Astrocyte (in vitro differentiated cells and primary cell): ENCODE results near the gene DAZAP1. TPM values are rescaled to one million over a fixed set of nuclear protein-coding genes. Genes with fewer than 3 reads are reported as not detected.

Experiments used
- DNase-seq: peaks from one replicate; pipeline ENCODE4 v3.0.0-alpha.2; 2010; ENCODE audit warnings: low read depth
- FAIRE-seq: peaks from 2 replicates; lab custom pipeline; 2011; peaks lifted over from hg19 to GRCh38; lab: Jason Lieb, UNC
- H2AFZ ChIP-seq: 2 replicates; pipeline ENCODE4 v1.6.0; 2012; ENCODE audit warnings: low read depth, low read length, inconsistent platforms
- H3K27ac ChIP-seq: 2 replicates; pipeline ENCODE4 v1.5.1; 2011; ENCODE audit warnings: low read depth, low read length, inconsistent platforms
- H3K27me3 ChIP-seq: 2 replicates; pipeline ENCODE4 v1.6.0; 2011; ENCODE audit warnings: low read length, inconsistent platforms; ENCODE audit not compliant: insufficient read depth
- H3K36me3 ChIP-seq: 2 replicates; pipeline ENCODE4 v1.5.1; 2011; ENCODE audit warnings: low read length, inconsistent platforms; ENCODE audit not compliant: insufficient read depth
- H3K4me1 ChIP-seq: 2 replicates; pipeline ENCODE4 v1.5.1; 2011; ENCODE audit warnings: low read length, inconsistent platforms; ENCODE audit not compliant: insufficient read depth
- H3K4me2 ChIP-seq: 2 replicates; pipeline ENCODE4 v1.6.0; 2012; ENCODE audit warnings: low read length, inconsistent platforms
- H3K4me3 ChIP-seq: 2 replicates; pipeline ENCODE4 v1.5.1; 2011; ENCODE audit warnings: low read depth, mild to moderate bottlenecking, low read length, inconsistent platforms; ENCODE audit not compliant: insufficient read depth
- H3K79me2 ChIP-seq: 2 replicates; pipeline ENCODE4 v1.6.0; 2012; ENCODE audit warnings: mild to moderate bottlenecking, low read length, inconsistent platforms; ENCODE audit not compliant: insufficient read depth
- H3K9ac ChIP-seq: 2 replicates; pipeline ENCODE4 v1.6.0; 2012; ENCODE audit warnings: mild to moderate bottlenecking, low read length, inconsistent platforms
- H3K9me3 ChIP-seq: 2 replicates; pipeline ENCODE4 v1.5.1; 2012; ENCODE audit warnings: low read depth, mild to moderate bottlenecking, low read length, inconsistent platforms; ENCODE audit not compliant: insufficient read depth
- H4K20me1 ChIP-seq: 2 replicates; pipeline ENCODE4 v1.6.0; 2012; ENCODE audit warnings: low read length, inconsistent platforms; ENCODE audit not compliant: insufficient read depth
- H3K27ac Mint-ChIP-seq: one replicate; pipeline ENCODE4 v1.8.0; 2021; ENCODE audit warnings: mild to moderate bottlenecking, mixed read lengths; ENCODE audit not compliant: unreplicated experiment
- H3K27me3 Mint-ChIP-seq: one replicate; pipeline ENCODE4 v1.8.0; 2021; ENCODE audit warnings: low read depth, mixed read lengths; ENCODE audit not compliant: unreplicated experiment
- H3K36me3 Mint-ChIP-seq: one replicate; pipeline ENCODE4 v1.8.0; 2021; ENCODE audit warnings: low read depth, mixed read lengths; ENCODE audit not compliant: unreplicated experiment
- H3K4me1 Mint-ChIP-seq: one replicate; pipeline ENCODE4 v1.8.0; 2021; ENCODE audit warnings: low read depth, mixed read lengths; ENCODE audit not compliant: unreplicated experiment
- H3K4me3 Mint-ChIP-seq: one replicate; pipeline ENCODE4 v1.8.0; 2021; ENCODE audit warnings: mild to moderate bottlenecking, moderate library complexity, mixed read lengths; ENCODE audit not compliant: unreplicated experiment
- H3K9me3 Mint-ChIP-seq: one replicate; pipeline ENCODE4 v1.8.0; 2021; ENCODE audit warnings: mild to moderate bottlenecking, mixed read lengths; ENCODE audit not compliant: unreplicated experiment
- EZH2 ChIP-seq: IDR thresholded peaks from 2 replicates; pipeline ENCODE4 v1.6.1; 2012; ENCODE audit warnings: mild to moderate bottlenecking, low read length, inconsistent platforms; ENCODE audit not compliant: insufficient read depth
- total RNA-seq: library from RNA; stranded (reverse); gene quantifications from 2 replicates; pipeline ENCODE4 v1.2.1, GENCODE V29; 2021
- TF ChIP-seq, protein P1 (sequence below): IDR thresholded peaks from 2 replicates; pipeline ENCODE4 v1.5.1; 2011; ENCODE audit warnings: low read depth, mild to moderate bottlenecking, inconsistent platforms, low read length, moderate library complexity; ENCODE audit not compliant: insufficient read depth

Gene DAZAP1
- total RNA-seq, 1 donor from 2014 or later, result 108 TPM

GRCh38 chr19:1406774-1407527 lies 435 bp upstream of the DAZAP1 start:
- H3K4me1 Mint-ChIP-seq, result peaks cover 28% of the 10 kb centered on the region
- DNase-seq, result peak; percentile 90
- Histone ChIP-seq H3K4me1 (peaks cover 34% of the 10 kb centered on the region), H3K36me3 (no peaks in the 10 kb centered on the region), H2AFZ (peak overlapping the region; percentile 80), H3K9ac (peak overlapping the region; percentile 69), H3K4me2 (peak overlapping the region; percentile 86), H4K20me1 (peaks cover 35% of the 10 kb centered on the region), H3K27ac (peak overlapping the region; percentile 64), H3K79me2 (peaks cover 44% of the 10 kb centered on the region), H3K27me3 (no peaks in the 10 kb centered on the region), H3K9me3 (no peaks in the 10 kb centered on the region), H3K4me3 (peak overlapping the region; percentile 63)
- TF ChIP-seq, protein P1, sequence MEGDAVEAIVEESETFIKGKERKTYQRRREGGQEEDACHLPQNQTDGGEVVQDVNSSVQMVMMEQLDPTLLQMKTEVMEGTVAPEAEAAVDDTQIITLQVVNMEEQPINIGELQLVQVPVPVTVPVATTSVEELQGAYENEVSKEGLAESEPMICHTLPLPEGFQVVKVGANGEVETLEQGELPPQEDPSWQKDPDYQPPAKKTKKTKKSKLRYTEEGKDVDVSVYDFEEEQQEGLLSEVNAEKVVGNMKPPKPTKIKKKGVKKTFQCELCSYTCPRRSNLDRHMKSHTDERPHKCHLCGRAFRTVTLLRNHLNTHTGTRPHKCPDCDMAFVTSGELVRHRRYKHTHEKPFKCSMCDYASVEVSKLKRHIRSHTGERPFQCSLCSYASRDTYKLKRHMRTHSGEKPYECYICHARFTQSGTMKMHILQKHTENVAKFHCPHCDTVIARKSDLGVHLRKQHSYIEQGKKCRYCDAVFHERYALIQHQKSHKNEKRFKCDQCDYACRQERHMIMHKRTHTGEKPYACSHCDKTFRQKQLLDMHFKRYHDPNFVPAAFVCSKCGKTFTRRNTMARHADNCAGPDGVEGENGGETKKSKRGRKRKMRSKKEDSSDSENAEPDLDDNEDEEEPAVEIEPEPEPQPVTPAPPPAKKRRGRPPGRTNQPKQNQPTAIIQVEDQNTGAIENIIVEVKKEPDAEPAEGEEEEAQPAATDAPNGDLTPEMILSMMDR, result peak; percentile 39
- no peak for TF ChIP-seq EZH2
- peak overlapping the region; percentile 80 for H3K4me3 Mint-ChIP-seq
- FAIRE-seq, result no peak
- H3K36me3 Mint-ChIP-seq, result peaks cover 3% of the 10 kb centered on the region
- no peaks in the 10 kb centered on the region for H3K27me3 Mint-ChIP-seq
- H3K27ac Mint-ChIP-seq, result peak overlapping the region; percentile 84
- no peaks in the 10 kb centered on the region for H3K9me3 Mint-ChIP-seq

- Mint-ChIP-seq H3K4me3 (peak overlapping the region; percentile 97), H3K9me3 (no peaks in the 10 kb centered on the region), H3K27me3 (no peaks in the 10 kb centered on the region), H3K36me3 (peaks cover 4% of the 10 kb centered on the region), H3K27ac (peak overlapping the region; percentile 96), H3K4me1 (peaks cover 32% of the 10 kb centered on the region)
- Histone ChIP-seq H3K27me3 (no peaks in the 10 kb centered on the region), H3K4me2 (peak overlapping the region; percentile 96), H3K9me3 (no peaks in the 10 kb centered on the region), H3K4me1 (peaks cover 43% of the 10 kb centered on the region), H4K20me1 (peaks cover 51% of the 10 kb centered on the region), H3K36me3 (peaks cover 5% of the 10 kb centered on the region), H3K27ac (peak overlapping the region; percentile 87), H3K9ac (peak overlapping the region; percentile 93), H3K79me2 (peaks cover 60% of the 10 kb centered on the region), H2AFZ (no peak overlapping the region), H3K4me3 (peak overlapping the region; percentile 84)
- DNase-seq, result peak; percentile 36
- TF ChIP-seq EZH2, result no peak
- TF ChIP-seq, protein P1, result no peak
- no peak for FAIRE-seq
Observed at GRCh38 chr19:1408300-1409203, 1.2 kb downstream of the DAZAP1 start.
